ENCODE results near the gene DGKG.

DGKG gene

GRCh38 chr3:186138272-186138981 lies 223.6 kb downstream of the DGKG start:
- no peak for DNase-seq (ENCODE audit: low spot score)

GRCh38 chr3:186137051-186137685 lies 224.9 kb downstream of the DGKG start:
- DNase-seq (ENCODE audit: low spot score) = no peak

- no peak for DNase-seq (ENCODE audit: low spot score)
Observed at GRCh38 chr3:186133980-186134379, 228.1 kb downstream of the DGKG start.

- DNase-seq (ENCODE audit: low spot score) = no peak
Observed at GRCh38 chr3:186132487-186132886, 229.5 kb downstream of the DGKG start.

- DNase-seq (ENCODE audit: low spot score) = no peak
Observed at GRCh38 chr3:186129206-186129605, 232.8 kb downstream of the DGKG start.

GRCh38 chr3:186128158-186128557 lies 233.9 kb downstream of the DGKG start:
- no peak for DNase-seq (ENCODE audit: low spot score)

GRCh38 chr3:186127463-186127862 lies 234.6 kb downstream of the DGKG start:
- DNase-seq (ENCODE audit: low spot score) = no peak

GRCh38 chr3:186125118-186125517 lies 236.9 kb downstream of the DGKG start:
- DNase-seq (ENCODE audit: low spot score) = no peak

GRCh38 chr3:186124592-186124991 lies 237.4 kb downstream of the DGKG start:
- DNase-seq (ENCODE audit: low spot score) = no peak

- no peak for DNase-seq (ENCODE audit: low spot score)
Observed at GRCh38 chr3:186123012-186123411, 239.0 kb downstream of the DGKG start.

GRCh38 chr3:186121968-186122367 lies 240.1 kb downstream of the DGKG start:
- DNase-seq (ENCODE audit: low spot score) = no peak

- no peak for DNase-seq (ENCODE audit: low spot score)
Observed at GRCh38 chr3:186121278-186121677, 240.8 kb downstream of the DGKG start.

- no peak for DNase-seq (ENCODE audit: low spot score)
Observed at GRCh38 chr3:186119499-186119898, 242.5 kb downstream of the DGKG start.

- no peak for DNase-seq (ENCODE audit: low spot score)
Observed at GRCh38 chr3:186118692-186119091, 243.3 kb downstream of the DGKG start.

- no peak for DNase-seq (ENCODE audit: low spot score)
Observed at GRCh38 chr3:186117521-186118134, 244.4 kb downstream of the DGKG start.

- DNase-seq (ENCODE audit: low spot score) = no peak
Observed at GRCh38 chr3:186115239-186115996, 246.6 kb downstream of the DGKG start.

- no peak for DNase-seq (ENCODE audit: low spot score)
Observed at GRCh38 chr3:186110975-186111974, 250.8 kb downstream of the DGKG start.

- DNase-seq (ENCODE audit: low spot score) = no peak
Observed at GRCh38 chr3:186109897-186110803, 251.9 kb downstream of the DGKG start.

GRCh38 chr3:186108941-186109865 lies 252.8 kb downstream of the DGKG start, which contains the start of gene ETV5:
Gene ETV5, minus strand, starts transcription at chr3:186109089. Its CDS starts 3,221 bp downstream, at chr3:186105868.
- DNase-seq (ENCODE audit: low spot score) = peak; percentile 92
